ENCODE data around the gene HAX1.
"Not testable (repeated sequence)": the region's sequence is repeated elsewhere in the genome, so short reads cannot be mapped to it uniquely, and the experiment has no call there.

HAX1 gene

GRCh38 chr1:154272217-154272998, at the start of gene HAX1:
HAX1 (plus strand) TSS chr1:154272629; CDS start chr1:154272724, 95 bp downstream.
- DNase-seq, result peak; percentile 94 to 98

GRCh38 chr1:154222918-154223317, 49.5 kb upstream of the HAX1 start:
- no peak for DNase-seq

GRCh38 chr1:154223621-154224020, 48.8 kb upstream of the HAX1 start:
- no peak for DNase-seq

- no peak for DNase-seq
These were observed 47.1 kb upstream of the HAX1 start for GRCh38 chr1:154225370-154225769.

- not testable (repeated sequence) for DNase-seq
These were observed 41.3 kb upstream of the HAX1 start for GRCh38 chr1:154231112-154231511.

GRCh38 chr1:154233127-154233526, 39.3 kb upstream of the HAX1 start:
- not testable (repeated sequence) for DNase-seq

- no peak for DNase-seq
These were observed 35.6 kb upstream of the HAX1 start for GRCh38 chr1:154236855-154237254.

GRCh38 chr1:154237435-154237834, 35.0 kb upstream of the HAX1 start:
- DNase-seq, result no peak

- no peak for DNase-seq
These were observed 34.4 kb upstream of the HAX1 start for GRCh38 chr1:154237880-154238506.

- DNase-seq, result no peak
These were observed 32.9 kb upstream of the HAX1 start for GRCh38 chr1:154239491-154239890.

- DNase-seq, result no peak
These were observed 32.1 kb upstream of the HAX1 start for GRCh38 chr1:154240294-154240833.

GRCh38 chr1:154241703-154242351, 30.6 kb upstream of the HAX1 start:
- DNase-seq, result no peak

- no peak for DNase-seq
These were observed 18.8 kb upstream of the HAX1 start for GRCh38 chr1:154253671-154254070.

- no peak for DNase-seq
These were observed 15.7 kb upstream of the HAX1 start for GRCh38 chr1:154256686-154257085.

- DNase-seq, result no peak
These were observed 13.6 kb upstream of the HAX1 start for GRCh38 chr1:154258784-154259183.

GRCh38 chr1:154260127-154260526, 12.3 kb upstream of the HAX1 start:
- no peak for DNase-seq

- DNase-seq, result no peak
These were observed 8.7 kb upstream of the HAX1 start for GRCh38 chr1:154263465-154264332.

- DNase-seq, result no peak
These were observed 8.0 kb upstream of the HAX1 start for GRCh38 chr1:154264454-154264853.

GRCh38 chr1:154265586-154265985, 6.8 kb upstream of the HAX1 start:
- DNase-seq, result no peak

- DNase-seq, result no peak
These were observed 1.6 kb upstream of the HAX1 start for GRCh38 chr1:154270833-154271232.

GRCh38 chr1:154272999-154273563, 652 bp downstream of the HAX1 start:
- DNase-seq, result no peak

GRCh38 chr1:154276797-154277196, 4.4 kb downstream of the HAX1 start:
- peak in 1 of 2 experiments; percentile 19 for DNase-seq
